GM19099 (cell line): ENCODE measurements around the gene SLC10A4.

ENCODE experiments used
- POLR2A ChIP-seq: IDR thresholded peaks from 3 replicates; pipeline ENCODE4 v1.6.1; 2011; ENCODE audit warnings: low read depth; ENCODE audit not compliant: insufficient read length; ENCODE audit errors: extremely low read depth

SLC10A4 gene, protein sequence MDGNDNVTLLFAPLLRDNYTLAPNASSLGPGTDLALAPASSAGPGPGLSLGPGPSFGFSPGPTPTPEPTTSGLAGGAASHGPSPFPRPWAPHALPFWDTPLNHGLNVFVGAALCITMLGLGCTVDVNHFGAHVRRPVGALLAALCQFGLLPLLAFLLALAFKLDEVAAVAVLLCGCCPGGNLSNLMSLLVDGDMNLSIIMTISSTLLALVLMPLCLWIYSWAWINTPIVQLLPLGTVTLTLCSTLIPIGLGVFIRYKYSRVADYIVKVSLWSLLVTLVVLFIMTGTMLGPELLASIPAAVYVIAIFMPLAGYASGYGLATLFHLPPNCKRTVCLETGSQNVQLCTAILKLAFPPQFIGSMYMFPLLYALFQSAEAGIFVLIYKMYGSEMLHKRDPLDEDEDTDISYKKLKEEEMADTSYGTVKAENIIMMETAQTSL

DNA sequence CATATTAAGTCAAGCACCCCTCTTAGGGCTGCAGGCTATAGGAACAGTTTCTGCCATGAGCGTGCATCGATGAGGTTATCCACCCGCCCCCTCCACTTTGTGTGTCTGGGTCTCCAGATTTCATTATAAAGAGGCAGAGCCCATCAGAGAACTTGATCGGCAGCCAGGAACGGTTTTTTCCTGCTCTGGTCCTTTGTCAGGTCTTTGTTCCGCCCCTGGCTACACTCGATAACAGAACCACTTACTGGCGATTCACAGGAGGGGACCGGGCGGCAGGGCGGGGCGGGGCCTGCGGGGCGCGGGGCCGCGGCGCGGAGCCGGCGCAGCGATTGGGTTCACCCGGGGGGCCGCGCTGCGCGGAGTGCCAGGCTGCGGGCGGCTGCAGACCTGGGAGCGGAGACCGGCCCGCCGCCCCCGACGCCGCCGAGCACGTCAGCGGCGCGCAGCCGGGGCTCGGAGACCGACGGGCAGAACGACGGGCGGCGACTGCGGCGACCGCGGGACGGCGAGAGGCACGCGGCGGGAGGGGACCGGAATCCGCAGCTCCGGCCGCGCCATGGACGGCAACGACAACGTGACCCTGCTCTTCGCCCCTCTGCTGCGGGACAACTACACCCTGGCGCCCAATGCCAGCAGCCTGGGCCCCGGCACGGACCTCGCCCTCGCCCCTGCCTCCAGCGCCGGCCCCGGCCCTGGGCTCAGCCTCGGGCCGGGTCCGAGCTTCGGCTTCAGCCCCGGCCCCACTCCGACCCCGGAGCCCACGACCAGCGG, at the start of gene SLC10A4:
TSS of gene SLC10A4 (plus strand) at position 338 of the 771 bp plus-strand sequence. CDS start at position 557, 219 bp downstream.
- TF ChIP-seq POLR2A: no peak

GRCh38 chr4:48436318-48436717, 46.8 kb upstream of the SLC10A4 start:
- TF ChIP-seq POLR2A: no peak

DNA sequence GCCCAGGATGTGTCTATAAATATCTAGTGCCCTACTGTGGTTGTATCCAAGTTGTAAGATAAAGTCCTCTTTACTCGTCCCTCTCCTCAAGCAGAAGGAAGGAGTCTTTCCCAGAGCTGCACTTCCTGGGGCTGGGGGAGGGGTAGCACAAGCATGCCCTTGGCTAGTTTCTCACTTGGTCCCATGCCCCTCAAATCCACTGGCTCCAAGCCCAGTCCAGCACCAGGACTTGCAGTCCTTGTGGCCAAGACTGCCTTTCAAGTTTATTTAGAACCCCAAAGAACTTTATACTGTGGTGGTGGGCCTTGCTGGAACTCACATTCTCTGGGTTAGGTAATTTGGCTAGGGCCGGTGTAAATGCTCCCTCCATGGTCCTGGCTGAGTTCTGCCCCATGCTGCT, 43.2 kb upstream of the SLC10A4 start:
- no peak for TF ChIP-seq POLR2A

DNA sequence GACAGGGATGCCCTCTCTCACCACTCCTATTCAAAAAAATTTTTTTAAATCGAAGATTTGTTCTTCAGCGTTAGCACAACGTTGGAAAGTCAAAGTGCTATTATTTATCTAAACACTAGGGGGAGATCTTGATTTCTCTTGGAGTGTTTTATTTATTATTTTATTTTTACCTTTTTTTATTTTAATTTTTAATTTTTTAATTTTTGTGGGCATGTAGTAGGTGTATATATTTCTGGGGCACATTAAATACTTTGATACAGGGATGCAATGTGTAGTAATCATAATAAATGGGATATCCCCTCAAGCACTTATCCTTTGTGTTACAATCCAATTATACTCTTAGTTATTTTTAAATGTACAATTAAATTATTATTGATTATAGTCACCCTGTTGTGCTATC, 37.4 kb upstream of the SLC10A4 start:
- TF ChIP-seq POLR2A: no peak

- no peak for TF ChIP-seq POLR2A
Measured at GRCh38 chr4:48446642-48447041, 36.5 kb upstream of the SLC10A4 start.

DNA sequence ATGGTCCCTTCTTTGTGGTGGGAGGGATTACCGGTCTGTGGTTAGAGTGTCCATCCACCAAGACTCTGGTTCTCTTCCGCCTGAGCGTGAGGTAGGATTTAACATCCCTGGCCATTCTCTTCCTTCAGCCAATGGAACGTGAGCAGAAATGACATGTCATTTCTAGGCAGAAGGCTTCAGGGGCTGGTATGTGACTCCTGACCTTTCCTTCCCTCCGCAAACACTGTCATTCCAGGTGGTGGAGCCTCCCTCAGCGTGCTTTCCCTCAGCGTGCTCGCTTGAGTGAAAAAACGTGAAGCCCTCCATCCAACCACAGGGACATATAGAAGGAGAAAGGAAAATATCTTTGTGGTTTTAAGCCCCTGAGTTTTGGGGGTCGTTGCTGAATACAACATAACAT, 34.0 kb upstream of the SLC10A4 start:
- no peak for TF ChIP-seq POLR2A

GRCh38 chr4:48450740-48451139, 32.4 kb upstream of the SLC10A4 start:
- TF ChIP-seq POLR2A: no peak

DNA sequence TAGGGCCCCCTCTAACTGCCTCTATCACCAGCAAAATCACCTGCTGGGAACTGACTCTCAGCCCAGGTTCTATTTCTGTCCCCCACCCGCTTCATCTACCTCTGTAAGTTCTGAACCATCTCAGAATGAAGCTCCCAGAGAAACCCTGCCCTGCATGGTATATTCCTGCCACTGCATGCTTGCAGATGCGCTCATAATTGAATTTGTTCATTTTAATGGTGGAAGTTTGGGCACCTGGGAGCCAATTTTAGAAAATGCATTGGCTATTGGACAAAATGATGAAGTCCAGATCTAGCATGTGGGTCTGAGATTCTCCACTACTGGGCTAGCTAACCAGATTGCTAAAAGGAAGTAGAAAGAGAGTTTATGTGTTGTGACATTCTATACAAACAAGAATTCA, 28.6 kb upstream of the SLC10A4 start:
- no peak for TF ChIP-seq POLR2A

- no peak for TF ChIP-seq POLR2A
Measured at GRCh38 chr4:48461000-48461399, 22.1 kb upstream of the SLC10A4 start.

GRCh38 chr4:48462363-48462762, 20.8 kb upstream of the SLC10A4 start:
- no peak for TF ChIP-seq POLR2A

GRCh38 chr4:48467442-48467841, 15.7 kb upstream of the SLC10A4 start:
- no peak for TF ChIP-seq POLR2A

DNA sequence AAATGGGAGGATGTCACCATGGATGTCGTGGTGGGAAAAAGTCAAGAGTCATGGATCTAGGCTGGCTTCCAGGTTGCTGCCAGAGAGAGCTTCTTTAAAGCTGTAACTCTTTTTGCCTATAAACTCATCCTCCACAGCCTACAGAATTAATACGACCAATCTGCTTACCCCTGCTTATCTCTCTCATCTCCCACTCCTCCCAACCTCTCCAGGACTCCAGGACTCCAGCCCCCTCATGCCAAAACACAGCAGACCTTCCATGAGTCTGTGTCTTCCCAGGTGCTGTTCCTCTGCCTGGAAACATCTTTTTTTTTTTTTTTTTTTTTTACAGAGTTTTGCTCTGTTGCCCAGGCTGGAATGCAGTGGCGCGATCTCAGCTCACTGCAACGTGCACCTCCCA, 15.3 kb upstream of the SLC10A4 start:
- no peak for TF ChIP-seq POLR2A

DNA sequence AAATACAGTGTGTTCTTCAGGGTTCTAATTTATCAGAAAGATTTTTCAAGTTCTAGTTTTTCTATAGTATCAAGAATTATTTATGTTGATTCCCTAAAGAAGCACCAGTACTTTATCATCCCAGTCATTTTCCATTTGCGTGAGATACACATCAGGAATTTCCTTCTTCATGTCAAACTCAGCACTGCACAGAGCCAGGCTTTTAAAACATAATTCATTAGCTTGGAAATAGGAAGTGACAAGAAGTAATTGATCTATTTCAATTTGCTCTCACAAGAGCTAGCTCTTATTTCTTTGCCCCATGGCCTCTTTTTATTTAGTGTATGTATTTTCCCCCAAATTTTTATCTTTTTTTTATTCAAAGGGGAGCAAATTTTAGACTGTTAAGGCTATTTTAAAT, 13.0 kb upstream of the SLC10A4 start:
- no peak for TF ChIP-seq POLR2A

DNA sequence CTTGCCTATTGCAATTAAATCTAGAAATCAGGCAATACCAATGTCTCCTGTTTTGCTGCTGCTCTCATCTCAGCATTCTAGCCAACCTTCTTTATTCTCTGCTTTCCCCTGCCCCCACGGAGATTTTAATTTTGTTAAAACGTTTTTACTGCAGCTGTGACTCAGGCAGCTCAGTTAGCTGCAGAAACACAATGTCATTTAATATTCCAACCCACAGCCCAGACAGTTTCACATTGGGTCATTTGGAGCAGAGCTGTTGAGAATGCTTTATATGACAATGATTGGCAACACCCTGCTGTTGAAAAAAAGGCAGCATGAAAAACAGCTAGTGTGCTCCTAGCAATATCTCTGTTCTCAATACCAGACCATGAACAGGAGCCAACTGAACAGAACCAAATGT, 12.6 kb upstream of the SLC10A4 start:
- no peak for TF ChIP-seq POLR2A

- TF ChIP-seq POLR2A: no peak
Measured at GRCh38 chr4:48472794-48473193, 10.3 kb upstream of the SLC10A4 start.

DNA sequence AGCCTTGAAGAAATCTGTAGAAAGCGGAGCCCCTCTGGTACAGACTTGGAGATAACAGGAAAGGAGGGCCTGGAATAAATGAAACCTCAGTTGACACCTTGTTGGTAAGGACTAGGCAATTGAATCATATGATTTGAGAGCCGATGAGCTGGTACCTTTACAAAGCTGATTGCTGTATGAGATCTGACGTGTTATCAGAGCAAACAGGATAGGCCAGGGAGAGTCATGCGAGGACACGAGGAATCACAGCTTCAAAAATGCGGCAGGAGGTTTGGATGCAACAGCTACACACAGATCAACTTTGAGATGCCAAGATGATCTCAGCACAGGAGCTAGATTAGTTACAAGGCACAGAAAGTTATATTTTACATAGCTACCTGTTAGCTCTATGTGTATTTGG, 7.4 kb upstream of the SLC10A4 start:
- no peak for TF ChIP-seq POLR2A
